22Rv1 (cell line): ENCODE measurements around the gene SPAG17.

Experiments
- CTCF ChIP-seq: fragments of 450-650 bp; IDR thresholded peaks from 2 replicates; pipeline ENCODE4 v1.5.1; 2017; ENCODE audit warnings: mild to moderate bottlenecking
- ZFX ChIP-seq: fragments of 450-650 bp; IDR thresholded peaks from 2 replicates; pipeline ENCODE4 v1.6.1; 2017; ENCODE audit warnings: antibody characterized with exemption, borderline replicate concordance

DNA sequence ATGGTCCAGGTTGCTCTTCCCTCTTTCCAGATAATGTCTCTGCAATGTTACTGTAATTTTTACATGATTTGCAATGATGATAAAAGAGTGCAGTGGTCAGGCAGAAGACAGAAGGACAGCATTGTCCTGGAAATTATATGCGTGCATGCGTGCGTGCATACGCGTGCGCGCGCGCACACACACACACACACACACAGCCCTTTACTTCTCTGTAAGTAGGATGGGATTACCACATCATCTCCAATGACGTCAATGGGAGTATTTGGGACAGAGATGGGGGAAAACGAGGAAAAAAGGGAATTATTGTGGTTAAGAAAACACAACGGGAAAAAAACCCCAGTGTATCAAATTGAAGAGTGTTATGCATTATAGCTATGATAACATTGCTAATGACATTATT lies 99.7 kb downstream of the SPAG17 start:
- TF ChIP-seq CTCF (no peak), ZFX (no peak)
